C4-2B (cell line): ENCODE data around the gene PGGT1B.

Source experiments
- ZFX ChIP-seq: fragments of 450-650 bp; IDR thresholded peaks from 2 replicates; pipeline ENCODE4 v1.6.1; 2017
- TF ChIP-seq, protein P1 (sequence below): fragments of 450-650 bp; conservative IDR thresholded peaks from 2 replicates; pipeline ENCODE4 v1.5.1; 2017; ENCODE audit warnings: mild to moderate bottlenecking

DNA sequence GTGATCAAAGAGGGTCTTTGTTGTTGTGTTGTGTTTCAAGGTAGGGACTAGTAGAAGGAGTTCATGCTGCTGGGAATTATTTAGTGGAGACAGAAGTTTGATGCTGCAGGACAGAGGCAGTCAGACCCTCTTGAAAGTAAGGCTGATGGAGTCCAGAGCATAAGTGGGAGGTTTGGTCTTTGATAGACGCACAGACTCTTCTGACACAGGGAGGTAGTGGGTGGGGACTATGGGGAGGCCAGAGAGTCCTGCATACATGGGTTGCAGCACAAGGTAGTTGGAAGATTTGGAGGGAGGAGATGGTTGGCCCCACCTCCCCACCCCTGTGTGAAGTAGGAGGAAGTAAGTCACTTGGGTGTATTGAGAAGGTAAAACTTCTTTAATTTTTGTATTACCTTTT is 36.1 kb upstream of the PGGT1B start:
- TF ChIP-seq, protein P1, sequence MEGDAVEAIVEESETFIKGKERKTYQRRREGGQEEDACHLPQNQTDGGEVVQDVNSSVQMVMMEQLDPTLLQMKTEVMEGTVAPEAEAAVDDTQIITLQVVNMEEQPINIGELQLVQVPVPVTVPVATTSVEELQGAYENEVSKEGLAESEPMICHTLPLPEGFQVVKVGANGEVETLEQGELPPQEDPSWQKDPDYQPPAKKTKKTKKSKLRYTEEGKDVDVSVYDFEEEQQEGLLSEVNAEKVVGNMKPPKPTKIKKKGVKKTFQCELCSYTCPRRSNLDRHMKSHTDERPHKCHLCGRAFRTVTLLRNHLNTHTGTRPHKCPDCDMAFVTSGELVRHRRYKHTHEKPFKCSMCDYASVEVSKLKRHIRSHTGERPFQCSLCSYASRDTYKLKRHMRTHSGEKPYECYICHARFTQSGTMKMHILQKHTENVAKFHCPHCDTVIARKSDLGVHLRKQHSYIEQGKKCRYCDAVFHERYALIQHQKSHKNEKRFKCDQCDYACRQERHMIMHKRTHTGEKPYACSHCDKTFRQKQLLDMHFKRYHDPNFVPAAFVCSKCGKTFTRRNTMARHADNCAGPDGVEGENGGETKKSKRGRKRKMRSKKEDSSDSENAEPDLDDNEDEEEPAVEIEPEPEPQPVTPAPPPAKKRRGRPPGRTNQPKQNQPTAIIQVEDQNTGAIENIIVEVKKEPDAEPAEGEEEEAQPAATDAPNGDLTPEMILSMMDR = no peak
- no peak for TF ChIP-seq ZFX
